Measurements from ENCODE around the gene CXCR3. TPM values are rescaled to one million over a fixed set of nuclear protein-coding genes. Genes with fewer than 3 reads are reported as not detected.

Gene CXCR3
- total and polyA plus RNA-seq, 10 of the 15 experiments (the other 5 are each of a cell fraction or from before 2014, with no cell fraction given) = 1.4 to 48.2 (median 15.7) TPM

DNA sequence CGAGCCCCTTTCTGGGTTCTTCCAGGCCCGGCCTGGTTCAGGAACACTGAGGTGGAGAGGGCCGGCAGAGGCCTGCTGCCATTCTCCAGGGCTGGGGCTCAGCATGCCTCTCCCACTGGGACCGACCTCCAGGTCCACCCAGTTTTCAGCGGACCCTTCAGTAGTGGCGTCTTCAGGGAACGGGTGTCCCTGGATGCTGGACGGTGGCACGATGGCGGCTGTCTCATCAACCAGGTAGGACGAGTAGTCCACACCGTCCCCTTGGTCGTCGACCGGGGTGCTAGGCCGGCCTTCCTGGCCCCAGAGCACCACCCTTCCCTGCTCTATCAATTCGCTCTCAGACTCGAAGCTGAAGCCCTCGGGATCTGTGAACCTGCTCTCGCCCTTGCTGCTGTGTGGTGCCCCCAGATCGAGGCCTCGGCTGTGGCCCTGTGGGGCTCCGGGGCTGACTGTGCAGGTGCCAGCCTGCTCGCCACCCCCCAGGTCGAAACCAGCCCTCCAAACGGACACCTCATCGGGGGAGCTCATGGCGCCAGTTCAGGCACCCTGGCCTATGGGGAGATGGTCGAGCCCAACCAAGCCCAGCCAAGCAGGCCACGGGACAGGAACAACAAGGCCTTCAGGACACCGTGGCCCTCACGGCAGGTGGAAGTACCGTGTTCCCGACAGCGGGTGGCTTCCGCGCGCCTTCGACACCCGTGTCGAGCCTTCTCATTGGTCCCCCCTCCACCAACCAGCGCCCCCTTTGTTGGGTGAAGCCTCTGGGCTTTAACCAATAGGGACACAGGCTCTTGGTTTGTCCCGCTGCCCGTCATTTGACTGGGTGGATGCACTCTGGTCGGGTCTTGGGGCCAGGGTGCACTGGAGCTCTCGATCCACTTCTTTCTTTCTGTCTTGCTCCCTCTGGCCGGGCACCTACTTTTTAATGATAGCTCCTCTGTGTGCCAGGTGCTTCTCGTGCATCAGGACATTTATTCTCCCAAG lies 48.2 kb upstream of the CXCR3 start:
- 60% methylated on average over 40 of the region's 48 CpGs for WGBS (ENCODE audit: insufficient coverage, insufficient replicate concordance, low lambda C conversion rate, missing lambda C conversion rate)
- POLR2A ChIA-PET = no interaction called here
- Histone ChIP-seq H3K4me3 (no peak overlapping the region), H3K9ac (ENCODE audit: control insufficient read depth, insufficient read depth, low read length) (no peak overlapping the region), H3K9me3 (replicated peaks; ENCODE audit: control insufficient read depth, insufficient read depth, low read length) (no peaks in the 10 kb centered on the region; the same call in 2 of the 3 replicates), H3K4me1 (ENCODE audit: control insufficient read depth, insufficient read depth, low read length) (peaks cover 11% of the 10 kb centered on the region), H3K27me3 (replicated peaks in 1 of 2; ENCODE audit: control insufficient read depth in 2 of 2, insufficient read depth in 2 of 2, low read length in 1 of 2) (no peaks in the 10 kb centered on the region; a peak in 1 of 4 replicates), H3K4me2 (ENCODE audit: control insufficient read depth, insufficient read depth) (no peak overlapping the region), H3K36me3 (ENCODE audit: control insufficient read depth in 2 of 2, insufficient read depth in 2 of 2, low read length in 1 of 2) (no peaks in the 10 kb centered on the region), H4K20me1 (ENCODE audit: control insufficient read depth, insufficient read depth) (no peaks in the 10 kb centered on the region), H2AFZ (ENCODE audit: control insufficient read depth, low read depth, low read length) (no peak overlapping the region), H3K27ac (ENCODE audit: control insufficient read depth, insufficient read depth) (no peak overlapping the region), H3K79me2 (ENCODE audit: control insufficient read depth, insufficient read depth, low read length) (no peaks in the 10 kb centered on the region)
- SMC1A ChIA-PET (ENCODE audit: uncharacterized antibody, unreplicated experiment) = no interaction called here
- DNase-seq (ENCODE audit: low read depth, low spot score) = no peak
- in situ Hi-C loops (cut with MboI) = loop anchor here (25.0 kb wide), 2 partner anchors 196 to 879 kb away; no protein-coding TSS in a partner anchor
- intact Hi-C loops (cut with micrococcal nuclease; ENCODE audit: unreplicated experiment) = no loop called here
- no TSS peak for BruUV-seq (replicated peaks)
- no peak for TF ChIP-seq SIN3A (IDR thresholded peaks at IDR 0.05; ENCODE audit: low read depth, low read length)
- no peak for TF ChIP-seq CEBPB (IDR thresholded peaks at IDR 0.05; ENCODE audit: borderline replicate concordance in 1 of 2, low read depth in 2 of 2, low read length in 2 of 2)
- TF ChIP-seq, protein P1, sequence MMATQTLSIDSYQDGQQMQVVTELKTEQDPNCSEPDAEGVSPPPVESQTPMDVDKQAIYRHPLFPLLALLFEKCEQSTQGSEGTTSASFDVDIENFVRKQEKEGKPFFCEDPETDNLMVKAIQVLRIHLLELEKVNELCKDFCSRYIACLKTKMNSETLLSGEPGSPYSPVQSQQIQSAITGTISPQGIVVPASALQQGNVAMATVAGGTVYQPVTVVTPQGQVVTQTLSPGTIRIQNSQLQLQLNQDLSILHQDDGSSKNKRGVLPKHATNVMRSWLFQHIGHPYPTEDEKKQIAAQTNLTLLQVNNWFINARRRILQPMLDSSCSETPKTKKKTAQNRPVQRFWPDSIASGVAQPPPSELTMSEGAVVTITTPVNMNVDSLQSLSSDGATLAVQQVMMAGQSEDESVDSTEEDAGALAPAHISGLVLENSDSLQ (IDR thresholded peaks at IDR 0.05) = no peak
- TF ChIP-seq ZBTB11 (CRISPR knock-in tag; IDR thresholded peaks at IDR 0.05) = no peak
- TF ChIP-seq GATAD2B (conservative IDR thresholded peaks at IDR 0.05; ENCODE audit: low read depth) = no peak
- no peak for TF ChIP-seq ZNF207 (IDR thresholded peaks at IDR 0.05; ENCODE audit: borderline replicate concordance)
- no peak for TF ChIP-seq DPF2 (IDR thresholded peaks at IDR 0.05)
- TF ChIP-seq, protein P2, sequence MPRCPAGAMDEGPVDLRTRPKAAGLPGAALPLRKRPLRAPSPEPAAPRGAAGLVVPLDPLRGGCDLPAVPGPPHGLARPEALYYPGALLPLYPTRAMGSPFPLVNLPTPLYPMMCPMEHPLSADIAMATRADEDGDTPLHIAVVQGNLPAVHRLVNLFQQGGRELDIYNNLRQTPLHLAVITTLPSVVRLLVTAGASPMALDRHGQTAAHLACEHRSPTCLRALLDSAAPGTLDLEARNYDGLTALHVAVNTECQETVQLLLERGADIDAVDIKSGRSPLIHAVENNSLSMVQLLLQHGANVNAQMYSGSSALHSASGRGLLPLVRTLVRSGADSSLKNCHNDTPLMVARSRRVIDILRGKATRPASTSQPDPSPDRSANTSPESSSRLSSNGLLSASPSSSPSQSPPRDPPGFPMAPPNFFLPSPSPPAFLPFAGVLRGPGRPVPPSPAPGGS (IDR thresholded peaks at IDR 0.05; ENCODE audit: borderline replicate concordance, insufficient read depth, low read depth, low read length, poor library complexity, severe bottlenecking) = no peak
- TF ChIP-seq CHD1 (IDR thresholded peaks at IDR 0.05; ENCODE audit: low read depth, low read length) = no peak
- TF ChIP-seq TCF3 (IDR thresholded peaks at IDR 0.05; ENCODE audit: borderline replicate concordance, insufficient read depth, low read depth, low read length) = no peak
- TF ChIP-seq RCOR1 (conservative IDR thresholded peaks at IDR 0.05; ENCODE audit: low read depth, low read length) = no peak
- TF ChIP-seq RELA (IDR thresholded peaks at IDR 0.05; ENCODE audit: borderline replicate concordance, partially characterized antibody) = no peak
- no peak for TF ChIP-seq POLR2A (IDR thresholded peaks at IDR 0.05; ENCODE audit: low read depth, low read length)
- no peak for TF ChIP-seq ATF2 (IDR thresholded peaks at IDR 0.05; ENCODE audit: low read length)
- no peak for TF ChIP-seq SIX5 (IDR thresholded peaks at IDR 0.05; ENCODE audit: low read depth, low read length, severe bottlenecking)
- RAD21 ChIA-PET (ENCODE audit: unreplicated experiment) = no interaction called here
- no peak for ATAC-seq
- no peak for FAIRE-seq
- CTCF ChIA-PET = no interaction called here
